ENCODE results near the gene CSGALNACT2.

CSGALNACT2 gene

GRCh38 chr10:43130770-43131171 is 7.5 kb upstream of the CSGALNACT2 start:
- no peak for DNase-seq (ENCODE audit: low read depth)
- TF ChIP-seq CTCF (conservative IDR thresholded peaks at IDR 0.05; ENCODE audit: low read length) = no peak
- no peak overlapping the region for H3K4me3 ChIP-seq (ENCODE audit: low read length)

GRCh38 chr10:43131256-43131655 is 7.0 kb upstream of the CSGALNACT2 start:
- TF ChIP-seq CTCF (conservative IDR thresholded peaks at IDR 0.05; ENCODE audit: low read length) = no peak
- no peak for DNase-seq (ENCODE audit: low read depth)
- no peak overlapping the region for H3K4me3 ChIP-seq (ENCODE audit: low read length)

GRCh38 chr10:43131906-43132305 is 6.3 kb upstream of the CSGALNACT2 start:
- no peak overlapping the region for H3K4me3 ChIP-seq (ENCODE audit: low read length)
- TF ChIP-seq CTCF (conservative IDR thresholded peaks at IDR 0.05; ENCODE audit: low read length) = no peak
- DNase-seq (ENCODE audit: low read depth) = no peak

- DNase-seq (ENCODE audit: low read depth) = no peak
- no peak for TF ChIP-seq CTCF (conservative IDR thresholded peaks at IDR 0.05; ENCODE audit: low read length)
- H3K4me3 ChIP-seq (ENCODE audit: low read length) = no peak overlapping the region
Measured at GRCh38 chr10:43132867-43133787, 5.1 kb upstream of the CSGALNACT2 start.

- DNase-seq (ENCODE audit: low read depth) = no peak
- H3K4me3 ChIP-seq (ENCODE audit: low read length) = no peak overlapping the region
- TF ChIP-seq CTCF (conservative IDR thresholded peaks at IDR 0.05; ENCODE audit: low read length) = no peak
Measured at GRCh38 chr10:43134126-43134905, 3.9 kb upstream of the CSGALNACT2 start.

GRCh38 chr10:43135064-43135463 is 3.2 kb upstream of the CSGALNACT2 start:
- no peak for DNase-seq (ENCODE audit: low read depth)
- no peak for TF ChIP-seq CTCF (conservative IDR thresholded peaks at IDR 0.05; ENCODE audit: low read length)
- H3K4me3 ChIP-seq (ENCODE audit: low read length) = no peak overlapping the region

Measured in AG10803 (cell line).